ENCODE data around the gene AANAT.

The AANAT gene

GRCh38 chr17:76427501-76428231, 39.7 kb upstream of the AANAT start:
- no peak for TF ChIP-seq CTCF (conservative IDR thresholded peaks at IDR 0.05; ENCODE audit: low read depth, low read length)
- peak; percentile 63 for DNase-seq (ENCODE audit: low read depth)
- no peak overlapping the region for H3K4me3 ChIP-seq (ENCODE audit: low read depth, low read length)

- peak; percentile 57 for DNase-seq (ENCODE audit: low read depth)
- no peak overlapping the region for H3K4me3 ChIP-seq (ENCODE audit: low read depth, low read length)
- no peak for TF ChIP-seq CTCF (conservative IDR thresholded peaks at IDR 0.05; ENCODE audit: low read depth, low read length)
Measured at GRCh38 chr17:76428511-76428910, 38.9 kb upstream of the AANAT start.

GRCh38 chr17:76431509-76431908, 35.9 kb upstream of the AANAT start:
- DNase-seq (ENCODE audit: low read depth), result no peak
- no peak overlapping the region for H3K4me3 ChIP-seq (ENCODE audit: low read depth, low read length)
- TF ChIP-seq CTCF (conservative IDR thresholded peaks at IDR 0.05; ENCODE audit: low read depth, low read length), result no peak

GRCh38 chr17:76432004-76432403, 35.4 kb upstream of the AANAT start:
- H3K4me3 ChIP-seq (ENCODE audit: low read depth, low read length), result no peak overlapping the region
- TF ChIP-seq CTCF (conservative IDR thresholded peaks at IDR 0.05; ENCODE audit: low read depth, low read length), result peak; percentile 19
- peak; percentile 25 for DNase-seq (ENCODE audit: low read depth)

- TF ChIP-seq CTCF (conservative IDR thresholded peaks at IDR 0.05; ENCODE audit: low read depth, low read length), result peak; percentile 51
- peak; percentile 51 for DNase-seq (ENCODE audit: low read depth)
- no peak overlapping the region for H3K4me3 ChIP-seq (ENCODE audit: low read depth, low read length)
Measured at GRCh38 chr17:76432712-76433336, 34.6 kb upstream of the AANAT start.

- no peak overlapping the region for H3K4me3 ChIP-seq (ENCODE audit: low read depth, low read length)
- DNase-seq (ENCODE audit: low read depth), result no peak
- no peak for TF ChIP-seq CTCF (conservative IDR thresholded peaks at IDR 0.05; ENCODE audit: low read depth, low read length)
Measured at GRCh38 chr17:76433693-76434092, 33.7 kb upstream of the AANAT start.

GRCh38 chr17:76434870-76435269, 32.5 kb upstream of the AANAT start:
- H3K4me3 ChIP-seq (ENCODE audit: low read depth, low read length), result no peak overlapping the region
- DNase-seq (ENCODE audit: low read depth), result no peak
- TF ChIP-seq CTCF (conservative IDR thresholded peaks at IDR 0.05; ENCODE audit: low read depth, low read length), result no peak

Measured in choroid plexus epithelial cell (primary cell).